Panc1 (cell line): ENCODE measurements around the gene C12orf57. TPM values are rescaled to one million over a fixed set of nuclear protein-coding genes. Genes with fewer than 3 reads are reported as not detected.

ENCODE experiments used
- ATAC-seq: fragments of 200-7000 bp; cut with Tn5 transposase; 2 replicates; pipeline ENCODE4 v1.9.1; 2020; ENCODE audit warnings: mild to moderate bottlenecking, moderate library complexity
- BruUV-seq: library from RNA; stranded (reverse); fragments of 400-500 nt; replicated peaks from 2 replicates; lab custom pipeline; 2021; lab: Mats Ljungman, UMichigan
- CTCF ChIA-PET: fragments of 300-600 bp; sonication (Branson Sonifier 250); formaldehyde crosslinking; loops from one replicate; lab custom pipeline; 2022; ENCODE audit warnings: antibody characterized with exemption; lab: Charles Lee
- POLR2A ChIA-PET: fragments of 300-600 bp; sonication (Branson Sonifier 250); formaldehyde crosslinking; loops from one replicate; lab custom pipeline; 2022; ENCODE audit warnings: antibody characterized with exemption; lab: Charles Lee
- DNase-seq: peaks from one replicate; pipeline ENCODE4 v3.0.0-alpha.2; 2010; ENCODE audit warnings: low read depth, low spot score
- H3K27ac ChIP-seq: 2 replicates; pipeline ENCODE4 v1.5.1; 2011; ENCODE audit warnings: mild to moderate bottlenecking, low read length, inconsistent platforms
- H3K27me3 ChIP-seq: fragments of 200-500 bp; sonication (Bioruptor generic); 2 replicates; pipeline ENCODE4 v1.6.0; 2014; ENCODE audit warnings: low read length, inconsistent platforms; ENCODE audit not compliant: control insufficient read depth, insufficient read depth
- H3K36me3 ChIP-seq: fragments of 200-500 bp; sonication (Bioruptor generic); 2 replicates; pipeline ENCODE4 v1.5.1; 2014; ENCODE audit warnings: inconsistent platforms, mild to moderate bottlenecking, low read length, moderate library complexity; ENCODE audit not compliant: control insufficient read depth, insufficient read depth
- H3K4me1 ChIP-seq: 2 replicates; pipeline ENCODE4 v1.5.1; 2011; ENCODE audit warnings: inconsistent platforms, mild to moderate bottlenecking, low read length, moderate library complexity; ENCODE audit not compliant: control insufficient read depth, insufficient read depth
- H3K4me3 ChIP-seq, 2 experiments: 2 replicates each; pipeline ENCODE4 v1.5.1; 2011 to 2012; ENCODE audit warnings: low read depth in 2 of 2, low read length in 2 of 2, mild to moderate bottlenecking in 2 of 2, inconsistent platforms in 1 of 2, moderate library complexity in 1 of 2
- H3K9me3 ChIP-seq: fragments of 200-500 bp; sonication (Bioruptor generic); 2 replicates; pipeline ENCODE4 v1.5.1; 2014; ENCODE audit warnings: low read depth, mild to moderate bottlenecking, inconsistent platforms, low read length, moderate library complexity; ENCODE audit not compliant: control insufficient read depth, insufficient read depth
- CTCF ChIP-seq: fragments of 450-650 bp; IDR thresholded peaks from 2 replicates; pipeline ENCODE4 v1.5.1; 2017; ENCODE audit warnings: mild to moderate bottlenecking
- POLR2AphosphoS5 ChIP-seq: IDR thresholded peaks from 2 replicates; pipeline ENCODE4 v1.6.1; 2012; ENCODE audit warnings: mild to moderate bottlenecking, low read depth, low read length, moderate library complexity
- REST ChIP-seq, 2 experiments: IDR thresholded peaks; 2 replicates each; pipeline ENCODE4 v1.6.1; 2011 to 2012; ENCODE audit warnings: low read depth in 2 of 2, control low read depth in 1 of 2, low read length in 1 of 2, mild to moderate bottlenecking in 1 of 2, moderate library complexity in 1 of 2; ENCODE audit not compliant: insufficient read depth in 1 of 2
- SIN3A ChIP-seq: IDR thresholded peaks from 2 replicates; pipeline ENCODE4 v1.6.1; 2012; ENCODE audit warnings: low read depth, mild to moderate bottlenecking, low read length, moderate library complexity, borderline replicate concordance; ENCODE audit not compliant: insufficient read depth
- TCF7L2 ChIP-seq: IDR thresholded peaks from 2 replicates; pipeline ENCODE4 v1.6.1; 2011; ENCODE audit warnings: mild to moderate bottlenecking, low read depth, low read length, inconsistent platforms
- in situ Hi-C: cut with HindIII; loops from 2 replicates; pipeline ENCODE4 v1.10.0; 2016; ENCODE audit warnings: low sequenced_read_pairs, low pct_unique_long_range_greater_than_20kb
- intact Hi-C: fragments of 100-400 bp; cut with micrococcal nuclease; formaldehyde crosslinking; loops from one replicate; pipeline ENCODE4 v1.10.0; 2022; ENCODE audit not compliant: unreplicated experiment
- total RNA-seq: library from RNA; stranded (reverse); gene quantifications from one replicate; pipeline ENCODE4 v1.2.1, GENCODE V29; 2021; ENCODE audit not compliant: unreplicated experiment

C12orf57 gene
- total RNA-seq, 1 experiment from 2014 or later = 126 TPM

GRCh38 chr12:6965714-6966113, 21.9 kb downstream of the C12orf57 start:
- no peak for TF ChIP-seq TCF7L2
- TF ChIP-seq REST (IDR thresholded peaks at IDR 0.05; ENCODE audit: insufficient read depth in 1 of 2, low read depth in 2 of 2, low read length in 1 of 2) = no peak
- Histone ChIP-seq H3K4me1 (peaks cover 26% of the 10 kb centered on the region), H3K4me3 (no peak overlapping the region), H3K36me3 (peaks cover 16% of the 10 kb centered on the region), H3K27me3 (no peaks in the 10 kb centered on the region), H3K9me3 (no peaks in the 10 kb centered on the region), H3K27ac (no peak overlapping the region; the same call in 1 of the 2 replicates)
- in situ Hi-C loops (no loop called here), intact Hi-C loops (no loop called here)
- ATAC-seq = no peak
- no peak for DNase-seq
- no TSS peak for BruUV-seq
- CTCF ChIA-PET = no interaction called here
- POLR2A ChIA-PET = no interaction called here

- TF ChIP-seq TCF7L2 (no peak), REST (IDR thresholded peaks at IDR 0.05; ENCODE audit: insufficient read depth in 1 of 2, low read depth in 2 of 2, low read length in 1 of 2) (no peak), POLR2AphosphoS5 (no peak), CTCF (no peak), SIN3A (no peak)
- Histone ChIP-seq H3K27me3 (no peaks in the 10 kb centered on the region), H3K4me3 (no peak overlapping the region), H3K27ac (no peak overlapping the region), H3K4me1 (peaks cover 24% of the 10 kb centered on the region), H3K36me3 (peaks cover 16% of the 10 kb centered on the region), H3K9me3 (no peaks in the 10 kb centered on the region)
- in situ Hi-C loops (no loop called here), intact Hi-C loops (no loop called here)
- DNase-seq = no peak
- POLR2A ChIA-PET = no interaction called here
- CTCF ChIA-PET = no interaction called here
- BruUV-seq = no TSS peak
- ATAC-seq = no peak
These were observed 22.5 kb downstream of the C12orf57 start for GRCh38 chr12:6966351-6966750.
